H9 (cell line): ENCODE data around the gene SLAMF1. TPM values are rescaled to one million over a fixed set of nuclear protein-coding genes. Genes with fewer than 3 reads are reported as not detected.

ENCODE experiments used
- DNase-seq: peaks from one replicate; pipeline ENCODE4 v3.0.0-alpha.2; 2017
- H2AFZ ChIP-seq: one replicate; pipeline ENCODE4 v1.6.1; 2013; ENCODE audit warnings: mild to moderate bottlenecking, low read length, control low read depth, moderate library complexity
- H2AK5ac ChIP-seq: 2 replicates; pipeline ENCODE4 v1.6.1; 2013; ENCODE audit warnings: low read length, control low read depth, mixed read lengths; ENCODE audit not compliant: insufficient read length
- H2BK120ac ChIP-seq: one replicate; pipeline ENCODE4 v1.6.1; 2013; ENCODE audit warnings: low read depth, mild to moderate bottlenecking, low read length, control low read depth, inconsistent platforms; ENCODE audit not compliant: poor library complexity, severe bottlenecking
- H2BK12ac ChIP-seq: 2 replicates; pipeline ENCODE4 v1.6.1; 2013; ENCODE audit warnings: low read length, control low read depth, mixed read lengths, low read depth; ENCODE audit not compliant: insufficient read length
- H2BK15ac ChIP-seq: 2 replicates; pipeline ENCODE4 v1.6.1; 2013; ENCODE audit warnings: low read depth, low read length, control low read depth
- H2BK20ac ChIP-seq: one replicate; pipeline ENCODE4 v1.6.1; 2013; ENCODE audit warnings: low read depth, mild to moderate bottlenecking, low read length, control low read depth, inconsistent platforms; ENCODE audit not compliant: poor library complexity, severe bottlenecking
- H2BK5ac ChIP-seq: 2 replicates; pipeline ENCODE4 v1.6.1; 2013; ENCODE audit warnings: low read length, control low read depth, mixed read lengths; ENCODE audit not compliant: insufficient read length
- H3K14ac ChIP-seq: 2 replicates; pipeline ENCODE4 v1.6.1; 2013; ENCODE audit warnings: low read length, control low read depth; ENCODE audit not compliant: insufficient read depth
- H3K18ac ChIP-seq: 2 replicates; pipeline ENCODE4 v1.6.1; 2013; ENCODE audit warnings: low read depth, mild to moderate bottlenecking, mixed read lengths, low read length, control low read depth; ENCODE audit not compliant: insufficient read length
- H3K23ac ChIP-seq: 2 replicates; pipeline ENCODE4 v1.6.1; 2013; ENCODE audit warnings: low read length, control low read depth, mixed read lengths, low read depth; ENCODE audit not compliant: insufficient read length
- H3K23me2 ChIP-seq: 2 replicates; pipeline ENCODE4 v1.6.1; 2013; ENCODE audit warnings: low read depth, mild to moderate bottlenecking, mixed read lengths, low read length, control low read depth; ENCODE audit not compliant: insufficient read length, poor library complexity, severe bottlenecking
- H3K27ac ChIP-seq: 2 replicates; pipeline ENCODE4 v1.5.1; 2013; ENCODE audit warnings: low read length, control low read depth, mixed read lengths, low read depth; ENCODE audit not compliant: insufficient read length
- H3K27me3 ChIP-seq: 2 replicates; pipeline ENCODE4 v1.6.1; 2013; ENCODE audit warnings: low read length, control low read depth, inconsistent platforms; ENCODE audit not compliant: insufficient read depth
- H3K4ac ChIP-seq: 2 replicates; pipeline ENCODE4 v1.6.1; 2013; ENCODE audit warnings: low read depth, mild to moderate bottlenecking, control low read depth, inconsistent platforms, low read length, moderate library complexity
- H3K4me1 ChIP-seq: 2 replicates; pipeline ENCODE4 v1.6.1; 2013; ENCODE audit warnings: low read length, control low read depth, inconsistent platforms; ENCODE audit not compliant: insufficient read depth
- H3K4me2 ChIP-seq: 2 replicates; pipeline ENCODE4 v1.6.1; 2013; ENCODE audit warnings: low read length, control low read depth, mixed read lengths; ENCODE audit not compliant: insufficient read length, insufficient read depth
- H3K56ac ChIP-seq: 2 replicates; pipeline ENCODE4 v1.6.1; 2013; ENCODE audit warnings: low read depth, mild to moderate bottlenecking, mixed read lengths, low read length, control low read depth; ENCODE audit not compliant: insufficient read length
- H3K79me1 ChIP-seq: 2 replicates; pipeline ENCODE4 v1.6.1; 2013; ENCODE audit warnings: low read depth, mild to moderate bottlenecking, moderate library complexity, low read length, control low read depth, inconsistent platforms; ENCODE audit not compliant: insufficient read depth, poor library complexity, severe bottlenecking
- H3K79me2 ChIP-seq: 2 replicates; pipeline ENCODE4 v1.6.1; 2013; ENCODE audit warnings: low read length, control low read depth, inconsistent platforms; ENCODE audit not compliant: insufficient read depth
- H3K9ac ChIP-seq: 2 replicates; pipeline ENCODE4 v1.6.1; 2013; ENCODE audit warnings: low read length, control low read depth, mixed read lengths; ENCODE audit not compliant: insufficient read length; ENCODE audit errors: extremely low read depth
- H3K9me3 ChIP-seq: one replicate; pipeline ENCODE4 v1.6.1; 2013; ENCODE audit warnings: low read depth, low read length, inconsistent platforms; ENCODE audit not compliant: control insufficient read depth
- H3T11ph ChIP-seq: one replicate; pipeline ENCODE4 v1.6.1; 2013; ENCODE audit warnings: mild to moderate bottlenecking, low read length, control low read depth, inconsistent platforms
- H4K20me1 ChIP-seq: one replicate; pipeline ENCODE4 v1.6.1; 2013; ENCODE audit not compliant: control insufficient read depth, insufficient read length, insufficient read depth
- H4K5ac ChIP-seq: 2 replicates; pipeline ENCODE4 v1.6.1; 2013; ENCODE audit warnings: low read depth, mild to moderate bottlenecking, mixed read lengths, low read length, control low read depth; ENCODE audit not compliant: insufficient read length
- H4K8ac ChIP-seq: replicated peaks from 2 replicates; pipeline ENCODE4 v1.6.1; 2013; ENCODE audit warnings: low read length, control low read depth, mixed read lengths, low read depth; ENCODE audit not compliant: insufficient read length
- H4K91ac ChIP-seq: 2 replicates; pipeline ENCODE4 v1.6.1; 2013; ENCODE audit warnings: low read depth, mild to moderate bottlenecking, moderate library complexity, mixed read lengths, low read length, control low read depth; ENCODE audit not compliant: insufficient read length
- H3K27ac Mint-ChIP-seq, 3 experiments: 2 replicates in 2 of 3; 3 replicates in 1 of 3; pipeline ENCODE4 v1.8.0; 2020 to 2021; ENCODE audit warnings: mixed read lengths in 3 of 3, mild to moderate bottlenecking in 1 of 3, moderate library complexity in 1 of 3
- H3K27me3 Mint-ChIP-seq: 2 replicates; pipeline ENCODE4 v1.8.0; 2021; ENCODE audit warnings: low read depth, mild to moderate bottlenecking, moderate library complexity, mixed read lengths
- H3K36me3 Mint-ChIP-seq, 3 experiments: 2 replicates in 2 of 3; 3 replicates in 1 of 3; pipeline ENCODE4 v1.8.0; 2020 to 2021; ENCODE audit warnings: low read depth in 3 of 3, mixed read lengths in 3 of 3; ENCODE audit not compliant: insufficient read depth in 1 of 3
- H3K4me1 Mint-ChIP-seq, 2 experiments: 2 replicates each; pipeline ENCODE4 v1.8.0; 2020; ENCODE audit warnings: mixed read lengths in 2 of 2
- H3K4me3 Mint-ChIP-seq, 2 experiments: 2 replicates in 1 of 2; 3 replicates in 1 of 2; pipeline ENCODE4 v1.8.0; 2020 to 2021; ENCODE audit warnings: mild to moderate bottlenecking in 2 of 2, mixed read lengths in 2 of 2, moderate library complexity in 1 of 2
- H3K9me3 Mint-ChIP-seq, 2 experiments: 2 replicates in 1 of 2; 3 replicates in 1 of 2; pipeline ENCODE4 v1.8.0; 2020; ENCODE audit warnings: mild to moderate bottlenecking in 2 of 2, mixed read lengths in 2 of 2, moderate library complexity in 1 of 2
- WGBS: extraction: QIAGEN DNeasy Blood & Tissue Kit; methylation state at CpG from one replicate; pipeline ENCODE4 v1.1.7; 2013; ENCODE audit warnings: missing lambda C conversion rate, low lambda C conversion rate, mixed read lengths; ENCODE audit not compliant: insufficient read length; ENCODE audit errors: extremely low coverage; 5-methylcytosine and 5-hydroxymethylcytosine counted together
- total RNA-seq: library from RNA; stranded (reverse); gene quantifications from 2 replicates; pipeline ENCODE4 v1.2.1, GENCODE V29; 2021
- TF ChIP-seq, protein P1 (sequence below): fragments of 200-600 bp; sonication (generic); conservative IDR thresholded peaks from 3 replicates; pipeline ENCODE4 v1.8.0; 2021; ENCODE audit warnings: antibody characterized with exemption, mild to moderate bottlenecking

Gene SLAMF1
- total RNA-seq, 1 experiment from 2014 or later: not detected

DNA sequence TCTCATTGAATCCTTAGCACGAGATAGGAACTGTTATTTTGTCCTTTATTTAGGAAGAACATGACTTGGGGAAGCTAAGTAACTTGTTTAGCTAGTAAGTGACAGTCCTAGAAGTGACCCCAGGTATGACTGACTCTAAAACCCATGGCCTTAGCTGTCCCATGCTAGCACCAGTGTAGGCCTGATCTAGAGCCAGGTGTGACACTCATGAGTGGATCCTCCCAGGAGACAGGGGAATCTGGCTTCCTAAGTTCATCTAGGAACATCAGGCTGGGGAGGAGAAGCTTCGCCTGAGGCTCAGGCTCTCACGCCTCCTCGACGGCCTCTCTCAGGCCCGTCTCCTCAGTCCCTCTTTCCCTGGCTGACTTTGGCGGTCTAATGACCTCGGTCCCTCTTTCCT, 33.6 kb upstream of the SLAMF1 start:
- Histone ChIP-seq H3K27ac (no peak overlapping the region), H3K18ac (no peak overlapping the region), H2BK120ac (no peak overlapping the region), H4K91ac (no peak overlapping the region), H4K8ac (no peak overlapping the region), H3T11ph (no peak overlapping the region), H4K5ac (no peak overlapping the region), H3K23me2 (no peaks in the 10 kb centered on the region), H3K4me2 (no peak overlapping the region), H2AFZ (no peak overlapping the region), H2AK5ac (no peak overlapping the region), H3K4me1 (peaks cover 3% of the 10 kb centered on the region), H2BK20ac (no peak overlapping the region), H2BK12ac (no peak overlapping the region), H3K9me3 (no peaks in the 10 kb centered on the region), H2BK5ac (no peak overlapping the region), H3K23ac (no peak overlapping the region), H2BK15ac (no peak overlapping the region), H3K56ac (no peak overlapping the region), H3K79me2 (no peaks in the 10 kb centered on the region), H3K4ac (no peak overlapping the region), H4K20me1 (no peaks in the 10 kb centered on the region), H3K14ac (no peak overlapping the region), H3K27me3 (no peaks in the 10 kb centered on the region), H3K79me1 (no peaks in the 10 kb centered on the region), H3K9ac (no peak overlapping the region)
- TF ChIP-seq, protein P1, sequence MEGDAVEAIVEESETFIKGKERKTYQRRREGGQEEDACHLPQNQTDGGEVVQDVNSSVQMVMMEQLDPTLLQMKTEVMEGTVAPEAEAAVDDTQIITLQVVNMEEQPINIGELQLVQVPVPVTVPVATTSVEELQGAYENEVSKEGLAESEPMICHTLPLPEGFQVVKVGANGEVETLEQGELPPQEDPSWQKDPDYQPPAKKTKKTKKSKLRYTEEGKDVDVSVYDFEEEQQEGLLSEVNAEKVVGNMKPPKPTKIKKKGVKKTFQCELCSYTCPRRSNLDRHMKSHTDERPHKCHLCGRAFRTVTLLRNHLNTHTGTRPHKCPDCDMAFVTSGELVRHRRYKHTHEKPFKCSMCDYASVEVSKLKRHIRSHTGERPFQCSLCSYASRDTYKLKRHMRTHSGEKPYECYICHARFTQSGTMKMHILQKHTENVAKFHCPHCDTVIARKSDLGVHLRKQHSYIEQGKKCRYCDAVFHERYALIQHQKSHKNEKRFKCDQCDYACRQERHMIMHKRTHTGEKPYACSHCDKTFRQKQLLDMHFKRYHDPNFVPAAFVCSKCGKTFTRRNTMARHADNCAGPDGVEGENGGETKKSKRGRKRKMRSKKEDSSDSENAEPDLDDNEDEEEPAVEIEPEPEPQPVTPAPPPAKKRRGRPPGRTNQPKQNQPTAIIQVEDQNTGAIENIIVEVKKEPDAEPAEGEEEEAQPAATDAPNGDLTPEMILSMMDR: no peak
- Mint-ChIP-seq H3K9me3 (no peaks in the 10 kb centered on the region; a peak in 1 of 5 replicates), H3K36me3 (peaks cover 0 to 1% (median 0%) of the 10 kb centered on the region in 3 experiments; a peak in 2 of 7 replicates), H3K27me3 (no peaks in the 10 kb centered on the region; the same call in none of the 2 replicates), H3K4me3 (no peak overlapping the region), H3K4me1 (peaks cover 9 to 12% of the 10 kb centered on the region in 2 experiments), H3K27ac (peak overlapping the region in 1 of 3 experiments; percentile 83; a peak in 2 of 7 replicates)
- DNase-seq: no peak
- no CpG with 5 or more reads among the region's 8 CpGs for WGBS
